Measurements from ENCODE around the gene SEPHS1.

- TF ChIP-seq POLR2AphosphoS5 (IDR thresholded peaks at IDR 0.05; ENCODE audit: low read depth, low read length) (no peak), POLR2A (IDR thresholded peaks at IDR 0.05; ENCODE audit: low read depth, low read length) (no peak), TAF1 (IDR thresholded peaks at IDR 0.05; ENCODE audit: low read depth, low read length) (no peak), SPI1 (IDR thresholded peaks at IDR 0.05; ENCODE audit: low read depth, low read length) (no peak), PAX5 (IDR thresholded peaks at IDR 0.05; ENCODE audit: insufficient read depth, low read length, severe bottlenecking) (no peak), POU2F2 (IDR thresholded peaks at IDR 0.05; ENCODE audit: low read depth, low read length) (no peak)
These were observed 76.4 kb downstream of the SEPHS1 start for GRCh38 chr10:13271552-13272163.
